K562 (cell line): ENCODE data around the gene MLN. TPM values are rescaled to one million over a fixed set of nuclear protein-coding genes. Genes with fewer than 3 reads are reported as not detected.

Source experiments
- ATAC-seq: fragments of 200-7000 bp; cut with Tn5 transposase; 3 replicates; pipeline ENCODE4 v1.9.1; 2020; ENCODE audit warnings: moderate library complexity
- BruUV-seq: library from RNA; stranded (reverse); fragments of 400-500 nt; replicated peaks from 2 replicates; lab custom pipeline; 2021; lab: Mats Ljungman, UMichigan
- CTCF ChIA-PET: fragments of 300-600 bp; formaldehyde crosslinking; extraction: SDS; loops from one replicate; lab custom pipeline; 2021; ENCODE audit warnings: low intra/inter-chr PET ratio; lab: Yijun Ruan, JAX
- POLR2A ChIA-PET: fragments of 300-600, 350-650 bp; sonication (Branson Sonifier 250); formaldehyde crosslinking; extraction: SDS; loops from one replicate; lab custom pipeline; 2021; ENCODE audit warnings: antibody characterized with exemption, inconsistent platforms; lab: Yijun Ruan, JAX
- DNase-seq, 4 experiments: peaks; one replicate each; pipeline versions ENCODE4 v3.0.0 to v3.0.0-alpha.2; 2011 to 2018; ENCODE audit warnings: low spot score in 3 of 4, mixed read lengths in 3 of 4; ENCODE audit errors: extremely low read depth in 1 of 4
- FAIRE-seq: peaks from 2 replicates; lab custom pipeline; 2011; peaks lifted over from hg19 to GRCh38; lab: Jason Lieb, UNC
- H2AFZ ChIP-seq: 2 replicates; pipeline ENCODE4 v1.6.0; 2011; ENCODE audit warnings: low read depth, low read length, control low read depth, inconsistent platforms
- H3K27ac ChIP-seq: fragments of 200-600 bp; 3 replicates; pipeline ENCODE4 v1.8.0; 2011; ENCODE audit warnings: low read depth, mild to moderate bottlenecking, control low read depth, inconsistent platforms, low read length, moderate library complexity, mixed read lengths; ENCODE audit errors: extremely low read depth
- H3K27me3 ChIP-seq, 2 experiments: fragments of 300-600 bp in 1 of 2; 2 replicates in 1 of 2; 3 replicates in 1 of 2; pipeline versions ENCODE4 v1.6.0 to v1.8.0; 2011; ENCODE audit warnings: inconsistent platforms in 2 of 2, low read length in 2 of 2, mild to moderate bottlenecking in 1 of 2, mixed read lengths in 1 of 2, moderate library complexity in 1 of 2; ENCODE audit not compliant: control insufficient read depth in 2 of 2, insufficient read depth in 2 of 2
- H3K36me3 ChIP-seq: fragments of 300-600 bp; 3 replicates; pipeline ENCODE4 v1.8.0; 2011; ENCODE audit warnings: mild to moderate bottlenecking, low read length, inconsistent platforms; ENCODE audit not compliant: control insufficient read depth, insufficient read depth
- H3K4me1 ChIP-seq, 2 experiments: fragments of 200-600 bp in 1 of 2; replicated peaks in 1 of 2; 2 replicates in 1 of 2; 3 replicates in 1 of 2; pipeline versions ENCODE4 v1.5.1 to v1.8.0; 2011; ENCODE audit warnings: inconsistent platforms in 2 of 2, low read length in 2 of 2, mild to moderate bottlenecking in 1 of 2, mixed read lengths in 1 of 2, moderate library complexity in 1 of 2; ENCODE audit not compliant: control insufficient read depth in 2 of 2, insufficient read depth in 2 of 2
- H3K4me2 ChIP-seq: 2 replicates; pipeline ENCODE4 v1.6.1; 2011; ENCODE audit warnings: low read length, control low read depth, inconsistent platforms, mixed read lengths; ENCODE audit not compliant: insufficient read depth
- H3K4me3 ChIP-seq: fragments of 200-600 bp; sonication (generic), shearing (Covaris generic); 2 replicates; pipeline ENCODE4 v1.5.1; 2016; ENCODE audit warnings: control low read depth, inconsistent platforms
- H3K79me2 ChIP-seq: fragments of 200-600 bp; 3 replicates; pipeline ENCODE4 v1.8.0; 2011; ENCODE audit warnings: low read length, inconsistent platforms; ENCODE audit not compliant: control insufficient read depth, insufficient read depth
- H3K9ac ChIP-seq, 2 experiments: 2 replicates each; pipeline versions ENCODE4 v1.6.0 to v1.6.1; 2011; ENCODE audit warnings: low read depth in 2 of 2, low read length in 2 of 2, control low read depth in 1 of 2, inconsistent platforms in 1 of 2, mild to moderate bottlenecking in 1 of 2, mixed read lengths in 1 of 2; ENCODE audit not compliant: insufficient read depth in 1 of 2
- H3K9me1 ChIP-seq: one replicate; pipeline ENCODE4 v1.6.0; 2011; ENCODE audit warnings: inconsistent platforms, mild to moderate bottlenecking, low read length, moderate library complexity; ENCODE audit not compliant: control insufficient read depth, insufficient read depth
- H3K9me3 ChIP-seq: replicated peaks from 2 replicates; pipeline ENCODE4 v1.5.1; 2011; ENCODE audit warnings: low read depth, low read length, inconsistent platforms; ENCODE audit not compliant: control insufficient read depth, insufficient read depth
- H4K20me1 ChIP-seq: replicated peaks from 2 replicates; pipeline ENCODE4 v1.6.1; 2011; ENCODE audit warnings: low read length, inconsistent platforms, mixed read lengths; ENCODE audit not compliant: control insufficient read depth, insufficient read depth
- CBX1 ChIP-seq: sonication (generic); IDR thresholded peaks from 2 replicates; pipeline ENCODE4 v1.6.1; 2016; ENCODE audit warnings: antibody characterized with exemption, low read depth, mild to moderate bottlenecking
- GABPB2 ChIP-seq: fragments of 250-450 bp; sonication (Bioruptor Pico); conservative IDR thresholded peaks from 2 replicates; pipeline ENCODE4 v1.5.1; 2021; ENCODE audit warnings: mild to moderate bottlenecking
- L3MBTL2 ChIP-seq: fragments of 450-650 bp; IDR thresholded peaks from 2 replicates; pipeline ENCODE4 v1.6.1; 2016; ENCODE audit warnings: mild to moderate bottlenecking, moderate library complexity
- SMAD4 ChIP-seq: fragments of 250-450 bp; sonication (Bioruptor Pico); conservative IDR thresholded peaks from 2 replicates; pipeline ENCODE4 v1.8.0; 2021; ENCODE audit warnings: inconsistent platforms, mild to moderate bottlenecking, moderate library complexity
- SMARCA4 ChIP-seq: fragments of 450-650 bp; IDR thresholded peaks from 2 replicates; pipeline ENCODE4 v1.6.1; 2016
- SP1 ChIP-seq: sonication (generic); formaldehyde crosslinking; IDR thresholded peaks from 2 replicates; pipeline ENCODE4 v1.8.1; 2022; ENCODE audit warnings: mild to moderate bottlenecking, missing genetic modification reagents
- TEAD4 ChIP-seq, 2 experiments: sonication (generic) in 1 of 2; formaldehyde crosslinking in 1 of 2; IDR thresholded peaks; 2 replicates each; pipeline versions ENCODE4 v1.6.1 to v1.8.0; 2012 to 2022; ENCODE audit warnings: borderline replicate concordance in 1 of 2, inconsistent platforms in 1 of 2, low read length in 1 of 2, mild to moderate bottlenecking in 1 of 2, missing genetic modification reagents in 1 of 2
- ZFP36 ChIP-seq: fragments of 150-350 bp; IDR thresholded peaks from 2 replicates; pipeline ENCODE4 v1.6.1; 2018; ENCODE audit warnings: low read length, low read depth; ENCODE audit not compliant: partially characterized antibody
- ZNF407 ChIP-seq: fragments of 450-650 bp; IDR thresholded peaks from 2 replicates; pipeline ENCODE4 v1.6.1; 2016; ENCODE audit warnings: low read depth
- ZNF551 ChIP-seq: fragments of 250-450 bp; sonication (Bioruptor Pico); IDR thresholded peaks from 2 replicates; pipeline ENCODE4 v1.5.0; 2021; ENCODE audit warnings: mild to moderate bottlenecking, moderate library complexity
- WGBS: fragments of 100-300 bp; shearing (Covaris generic); methylation state at CpG from one replicate; pipeline ENCODE4 v1.1.6; 2016; ENCODE audit warnings: low coverage, mixed read lengths; ENCODE audit not compliant: insufficient coverage; ENCODE audit errors: missing lambda C conversion rate; 5-methylcytosine and 5-hydroxymethylcytosine counted together
- in situ Hi-C: fragments of 300-500 bp; cut with MboI; formaldehyde crosslinking; loops from 4 replicates; pipeline ENCODE4 v1.15.0; 2018; ENCODE audit warnings: inconsistent platforms, mixed read lengths
- intact Hi-C: fragments of 100-400 bp; cut with micrococcal nuclease; formaldehyde crosslinking; loops from 2 replicates; pipeline ENCODE4 v1.14.2; 2022
- polyA plus RNA-seq, 8 experiments: library from polyadenylated mRNA; depleted of rRNA in 4 of 8; stranded (reverse) in 5 of 8; unstranded in 3 of 8; fragments of >200 nt; fragmentation: Nextera tagmentation in 2 of 8; fragmentation: Illumina TruSeq in 1 of 8; extraction: Ambion mirVana in 2 of 8; extraction: Trizol in 1 of 8; gene quantifications; 2 replicates each; pipeline versions ENCODE4 v1.2.1 to v1.2.3, GENCODE V29; 2011 to 2014; ENCODE audit warnings: inconsistent platforms in 1 of 8, missing spikeins in 1 of 8
- total RNA-seq, 7 experiments: library from RNA; depleted of rRNA in 6 of 7; stranded (reverse); fragments of >200 nt in 6 of 7; fragmentation: Illumina TruSeq in 2 of 7; extraction: Trizol in 2 of 7; gene quantifications; 2 replicates each; pipeline versions ENCODE4 v1.2.1 to v1.2.3, GENCODE V29; 2011 to 2021; ENCODE audit warnings: low replicate concordance in 1 of 7

The MLN gene
- total and polyA plus RNA-seq, 9 of the 15 experiments (the other 6 are each of a cell fraction or from before 2014, with no cell fraction given), result not detected

- no peak for TF ChIP-seq SMAD4 (CRISPR knock-in tag)
Measured at GRCh38 chr6:33843131-33844121, 39.6 kb upstream of the MLN start (continued).

- intact Hi-C loops (loop anchor here (5.0 kb wide), 1 partner anchor 70 kb away; no protein-coding TSS in a partner anchor), in situ Hi-C loops (no loop called here)
- POLR2A ChIA-PET, result interaction anchor here (1.4 kb wide), 1 partner anchor 9 kb away, joined by 4 read pairs; no protein-coding TSS in a partner anchor
- TF ChIP-seq L3MBTL2 (no peak), TEAD4 (IDR thresholded peaks at IDR 0.05; ENCODE audit: low read length) (no peak), TEAD4 (CRISPR knock-in tag; IDR thresholded peaks at IDR 0.05; ENCODE audit: borderline replicate concordance) (no peak), GABPB2 (CRISPR knock-in tag) (no peak), SMARCA4 (no peak), SP1 (CRISPR knock-in tag) (no peak), ZNF407 (no peak), CBX1 (peak; percentile 86; the same call in 1 of the 2 replicates), ZFP36 (peak; percentile 100), ZNF551 (CRISPR knock-in tag) (no peak)
Measured at GRCh38 chr6:33841868-33842267, 38.1 kb upstream of the MLN start.

More at GRCh38 chr6:33841868-33842267, 38.1 kb upstream of the MLN start:
- Histone ChIP-seq H4K20me1 (no peaks in the 10 kb centered on the region), H3K9me1 (peaks cover 9% of the 10 kb centered on the region), H3K9me3 (no peaks in the 10 kb centered on the region), H3K4me2 (no peak overlapping the region), H3K9ac (no peak overlapping the region), H2AFZ (no peak overlapping the region), H3K27ac (no peak overlapping the region; the same call in 2 of the 3 replicates), H3K79me2 (no peaks in the 10 kb centered on the region), H3K4me1 (peaks cover 44 to 50% of the 10 kb centered on the region in 2 experiments), H3K27me3 (no peaks in the 10 kb centered on the region), H3K4me3 (no peak overlapping the region), H3K36me3 (no peaks in the 10 kb centered on the region)
- DNase-seq (no peak), ATAC-seq (no peak), FAIRE-seq (no peak)
- no TSS peak for BruUV-seq
- CTCF ChIA-PET, result no interaction called here
- WGBS, result 79% methylated on average over 4 of the region's 4 CpGs
